GM21390 (cell line): ENCODE results near the gene PLIN1.

Experiments used
- ATAC-seq: cut with Tn5 transposase; IDR thresholded peaks from one replicate; pipeline ENCODE4 v1.9.1; 2021; ENCODE audit not compliant: unreplicated experiment

The PLIN1 gene

DNA sequence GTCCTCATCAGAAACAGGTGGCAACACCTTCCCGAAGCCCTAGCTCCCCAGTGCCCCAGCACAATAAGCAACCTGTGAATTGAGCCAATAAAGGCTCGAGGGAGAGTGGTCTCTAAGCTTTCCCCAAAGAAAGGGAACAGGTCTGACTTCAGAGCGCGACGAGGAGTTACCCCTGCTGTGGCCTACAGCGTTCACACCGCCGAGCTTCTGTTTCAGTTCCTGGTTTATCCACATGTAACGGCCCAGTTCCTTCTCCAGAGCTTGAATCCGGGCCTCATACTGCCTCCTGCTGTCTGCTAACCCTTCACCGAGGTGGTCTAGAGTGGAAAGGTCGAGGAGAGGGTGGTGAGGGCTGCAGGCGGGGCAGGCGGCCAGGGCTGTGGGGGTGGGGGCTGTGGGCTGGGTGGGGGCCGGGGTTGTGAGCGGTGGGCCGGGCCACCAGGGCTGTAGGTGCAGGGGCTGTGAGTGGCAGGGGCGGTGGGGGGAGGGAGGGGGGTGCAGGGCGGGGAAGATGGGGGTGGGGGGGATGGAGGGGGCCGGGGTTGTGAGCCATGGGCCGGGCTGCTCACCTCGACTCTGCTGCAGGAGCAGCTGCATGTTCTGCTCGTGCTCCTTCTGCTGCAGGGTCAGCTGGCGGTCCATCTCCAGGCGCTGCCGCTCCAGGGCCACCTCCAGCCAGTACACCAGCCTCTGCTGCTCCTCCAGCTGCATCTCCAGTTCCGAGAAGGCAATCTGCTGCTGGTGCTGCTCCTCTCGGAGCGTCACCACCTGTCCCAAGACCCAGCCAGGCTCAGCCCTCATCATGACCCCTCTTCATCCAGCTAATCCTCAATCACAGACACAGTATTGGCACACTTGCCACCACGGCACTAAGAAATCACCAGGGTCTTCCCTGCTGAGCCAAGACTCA, 50.1 kb downstream of the PLIN1 start:
- no peak for ATAC-seq

DNA sequence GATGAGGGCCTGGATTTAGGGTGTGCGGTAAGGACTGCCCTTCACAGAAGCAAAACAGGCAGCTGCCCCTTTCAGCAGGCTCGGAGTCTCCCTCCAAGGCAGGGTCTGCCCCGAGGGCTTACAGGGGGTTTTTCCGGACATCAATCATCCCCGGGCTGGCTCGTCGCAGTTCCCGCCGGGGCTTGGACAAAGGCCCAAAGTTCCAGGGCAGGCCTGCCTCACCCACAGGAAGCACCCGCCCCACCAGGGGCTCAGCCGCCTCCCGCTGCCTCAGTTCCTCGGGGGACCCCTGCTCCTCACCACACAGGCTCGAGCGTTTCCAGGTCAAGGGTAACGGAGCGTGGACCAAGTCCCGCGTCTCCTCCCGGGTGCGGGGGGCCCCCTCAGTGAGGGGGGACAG, 50.9 kb downstream of the PLIN1 start:
- ATAC-seq, result no peak

DNA sequence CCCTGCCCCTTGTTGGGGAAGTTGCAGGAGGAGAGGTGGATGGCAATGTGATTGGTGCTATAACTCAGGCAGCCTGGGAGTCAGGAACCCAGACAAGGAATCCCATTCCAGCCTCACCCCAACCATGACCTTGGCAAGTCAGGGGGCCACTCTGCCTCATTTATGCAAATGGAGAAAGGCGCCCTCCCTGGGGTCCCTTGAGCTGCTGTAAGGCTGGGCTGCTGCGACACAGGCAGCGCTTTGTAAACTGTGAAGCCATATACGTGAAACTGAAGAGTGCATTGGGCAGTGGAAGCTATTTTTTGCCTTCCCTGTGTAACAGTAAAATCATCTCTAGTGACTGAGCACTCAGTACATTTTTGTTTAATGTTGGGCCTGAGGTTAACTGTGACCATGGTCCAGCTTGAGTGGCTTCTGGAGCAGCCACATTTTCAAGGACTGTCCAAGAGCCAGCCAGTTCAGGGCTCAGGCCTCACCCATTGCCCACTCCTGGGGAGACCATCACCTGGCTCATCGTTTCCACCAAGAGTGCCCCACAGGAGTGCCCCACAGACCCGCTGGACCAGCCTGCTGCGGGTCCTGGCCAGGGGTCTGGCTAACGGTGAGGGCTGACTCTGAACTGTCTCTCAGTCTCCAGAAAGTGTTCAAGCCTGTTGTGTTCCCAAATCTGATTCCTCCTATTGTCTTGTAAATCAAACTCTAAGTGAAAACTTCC, 51.8 kb downstream of the PLIN1 start:
- no peak for ATAC-seq

DNA sequence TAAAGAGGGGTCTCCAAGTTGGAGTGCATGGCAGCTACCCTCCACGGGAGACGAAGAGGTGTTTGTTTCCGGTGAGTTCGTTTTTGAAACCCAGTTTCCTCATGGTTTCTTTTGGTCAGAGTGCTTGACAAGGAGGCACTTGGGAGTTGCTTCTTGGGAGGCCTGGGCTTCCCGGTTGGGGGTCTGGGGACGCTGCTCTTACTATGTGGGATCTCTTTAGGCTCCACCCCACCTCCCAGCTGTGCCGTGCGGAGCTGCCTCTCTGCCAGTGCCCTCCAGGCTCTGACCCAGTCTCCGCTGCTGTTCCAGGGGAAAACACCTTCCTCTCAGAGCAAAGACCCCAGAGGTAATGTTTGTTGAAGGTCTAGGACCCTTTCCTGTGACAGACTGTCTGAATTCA, 53.5 kb downstream of the PLIN1 start:
- no peak for ATAC-seq

DNA sequence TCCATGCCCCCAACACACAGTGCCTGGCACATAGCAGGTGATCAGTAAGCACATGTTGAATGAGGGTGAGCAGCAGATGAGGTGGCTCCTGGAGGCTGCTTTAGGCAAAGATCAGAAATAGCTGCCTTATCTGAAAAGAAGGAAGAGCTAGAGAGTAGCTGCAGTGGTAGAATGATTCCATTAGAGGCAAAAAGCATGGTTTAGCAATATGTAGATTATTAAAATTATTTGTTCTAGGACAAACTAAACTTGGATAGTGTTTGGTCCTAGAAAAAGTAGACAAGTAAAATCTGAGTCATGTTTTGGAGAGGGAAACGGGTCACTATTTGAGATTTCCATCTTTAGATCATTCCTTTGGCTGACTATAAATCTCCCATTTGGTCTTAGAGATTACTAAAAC, 56.0 kb downstream of the PLIN1 start:
- no peak for ATAC-seq

DNA sequence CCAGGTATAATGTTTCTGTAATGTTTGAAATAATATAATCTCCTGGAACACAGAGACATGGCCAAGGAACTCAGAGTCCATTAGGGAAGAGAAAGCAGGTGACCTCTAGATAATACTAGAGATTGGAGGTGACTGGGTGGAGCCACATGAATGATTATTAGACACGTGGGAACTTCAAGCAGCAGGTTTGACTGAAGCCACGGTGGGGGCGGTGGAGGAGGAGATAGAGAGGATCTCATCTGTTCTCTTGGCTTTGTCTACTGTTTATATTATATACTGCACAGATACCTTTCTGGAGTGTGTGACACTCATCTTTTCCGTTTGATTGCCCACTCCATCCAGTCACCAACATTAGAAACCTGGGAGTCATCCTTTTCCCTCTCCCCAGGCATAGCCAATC, 57.6 kb downstream of the PLIN1 start:
- no peak for ATAC-seq

DNA sequence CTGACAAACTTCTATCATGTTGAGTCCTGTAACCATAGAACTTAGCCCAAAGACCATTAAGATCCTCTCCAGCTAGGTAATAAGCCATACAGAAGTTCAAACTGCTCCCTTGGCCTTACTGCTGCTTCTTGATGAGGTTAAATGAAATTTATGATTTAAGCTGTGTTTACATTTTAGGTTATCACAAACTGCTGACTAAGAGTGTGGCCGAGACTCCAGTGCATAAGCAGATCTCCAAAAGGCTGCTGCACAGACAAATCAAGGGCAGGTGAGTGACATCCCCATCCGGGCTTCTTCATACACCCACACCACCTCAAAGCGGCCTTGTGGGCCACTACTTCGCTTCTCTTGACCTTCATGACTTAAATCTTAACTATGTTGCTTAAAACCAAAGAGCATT, 62.9 kb downstream of the PLIN1 start:
- ATAC-seq, result no peak

DNA sequence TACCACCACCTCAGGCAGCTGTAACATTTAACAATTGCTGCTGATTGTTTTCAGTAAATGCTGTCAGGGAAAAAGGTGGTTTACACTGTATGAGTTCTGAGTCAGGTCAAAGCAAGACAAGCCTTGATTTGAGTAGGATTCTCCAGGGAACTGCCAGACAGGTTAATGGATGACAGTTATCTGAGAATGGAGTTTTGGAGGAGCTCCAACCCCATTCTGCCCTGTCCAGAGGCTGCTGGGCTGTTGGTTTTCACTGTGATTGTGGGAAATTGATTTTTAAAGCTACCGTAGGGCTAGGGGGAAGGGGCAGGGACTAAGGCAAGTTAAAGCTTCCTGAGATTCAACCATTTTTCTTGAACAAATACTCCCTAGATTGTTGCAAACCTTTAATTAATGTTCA, 64.0 kb downstream of the PLIN1 start:
- no peak for ATAC-seq
